WI38 (cell line): ENCODE data around the gene PRKCE.
"Not testable (repeated sequence)": the region's sequence is repeated elsewhere in the genome, so short reads cannot be mapped to it uniquely, and the experiment has no call there.

ENCODE experiments used
- H3K4me3 ChIP-seq: 2 replicates; pipeline ENCODE4 v1.5.1; 2011; ENCODE audit warnings: low read depth, mild to moderate bottlenecking, control low read depth, low read length
- CTCF ChIP-seq: IDR thresholded peaks from 2 replicates; pipeline ENCODE4 v1.5.1; 2012; ENCODE audit warnings: low read depth, mild to moderate bottlenecking, control low read depth, low read length

The PRKCE gene

DNA sequence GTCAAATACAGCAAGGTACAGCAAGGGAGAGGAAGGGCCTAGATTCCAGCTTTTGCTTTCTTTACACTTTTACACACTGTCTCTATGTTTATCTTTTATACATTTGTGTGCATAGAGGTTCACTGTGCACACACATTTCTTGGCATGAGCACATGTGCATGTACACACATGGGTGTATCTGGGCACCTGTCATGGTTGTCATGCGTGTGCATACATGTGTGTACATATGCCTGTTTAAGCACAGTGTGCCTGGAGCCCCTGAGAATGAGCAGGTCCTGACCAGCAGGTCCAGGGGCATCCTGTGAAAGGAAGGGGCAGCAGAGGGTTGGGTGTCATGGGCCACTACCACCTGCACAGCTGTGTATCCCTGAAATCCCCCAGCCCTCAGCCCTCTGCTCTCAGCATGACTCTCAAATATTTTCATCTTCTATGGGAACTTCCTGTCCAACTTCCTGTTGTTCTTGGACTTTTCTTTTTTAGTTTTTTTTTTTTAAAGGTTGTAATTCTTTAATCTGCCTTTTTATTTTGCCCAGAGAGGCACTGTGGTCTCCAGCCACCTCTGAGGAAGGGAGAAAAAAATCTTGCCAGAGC, 548.7 kb downstream of the PRKCE start:
- H3K4me3 ChIP-seq = no peak overlapping the region
- TF ChIP-seq CTCF = no peak

DNA sequence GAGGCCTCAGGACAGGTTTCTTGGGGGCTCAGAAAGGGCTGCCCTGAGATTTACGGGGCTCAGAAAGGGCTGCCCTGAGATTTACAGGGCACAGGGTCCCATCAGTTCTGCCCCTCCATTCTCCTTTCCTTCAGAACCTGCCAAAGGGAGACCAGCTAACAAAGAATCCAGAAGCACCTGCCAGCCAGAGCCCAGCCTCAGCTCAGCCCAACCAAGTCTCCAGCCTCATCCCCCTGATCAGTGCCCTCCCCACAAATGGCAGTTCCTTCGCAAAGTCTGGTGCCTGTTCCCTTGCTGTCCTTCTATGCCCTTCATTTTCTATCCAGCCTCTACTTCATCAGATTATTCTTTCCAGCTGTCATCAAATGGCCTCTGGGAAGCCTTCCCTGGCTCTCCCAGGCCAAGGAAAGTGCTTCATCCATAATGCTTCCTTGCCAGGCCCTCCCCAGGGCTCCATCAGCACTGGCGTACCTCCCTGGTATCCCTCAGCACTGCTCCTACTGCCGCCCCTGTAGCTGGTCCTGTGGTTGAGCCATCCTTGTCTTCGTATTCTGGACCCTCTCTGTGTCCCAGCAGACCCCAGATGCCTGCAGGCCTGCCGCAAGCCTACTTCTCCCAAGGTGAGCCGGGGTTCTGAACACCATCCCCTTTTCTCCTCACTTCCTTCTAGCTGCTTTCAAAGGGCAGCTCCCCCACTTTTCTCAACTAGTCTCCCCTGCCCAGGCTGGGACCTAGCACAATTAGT, 549.6 kb downstream of the PRKCE start:
- H3K4me3 ChIP-seq = no peak overlapping the region
- no peak for TF ChIP-seq CTCF

GRCh38 chr2:46202453-46202852, 551.0 kb downstream of the PRKCE start:
- TF ChIP-seq CTCF = no peak
- no peak overlapping the region for H3K4me3 ChIP-seq

GRCh38 chr2:46202987-46203386, 551.5 kb downstream of the PRKCE start:
- no peak overlapping the region for H3K4me3 ChIP-seq
- TF ChIP-seq CTCF = no peak

DNA sequence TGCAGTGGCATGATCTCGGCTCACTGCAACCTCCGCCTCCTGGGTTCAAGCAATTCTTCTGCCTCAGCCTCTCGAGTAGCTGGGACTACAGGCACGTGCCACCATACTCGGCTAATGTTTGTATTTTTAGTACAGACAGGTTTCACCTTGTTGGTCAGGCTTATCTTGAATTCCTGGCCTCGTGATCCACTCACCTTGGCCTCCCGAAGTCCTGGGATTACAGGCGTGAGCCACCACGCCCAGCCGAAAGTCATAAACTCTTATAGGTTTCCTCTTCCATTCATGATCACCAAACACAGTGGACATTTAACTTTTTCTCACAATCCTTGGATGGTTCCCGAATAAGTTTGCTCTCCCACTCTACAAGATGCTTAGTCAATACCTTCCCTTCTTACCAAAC, 552.2 kb downstream of the PRKCE start:
- H3K4me3 ChIP-seq = not testable (repeated sequence)

GRCh38 chr2:46207591-46207990, 556.1 kb downstream of the PRKCE start:
- H3K4me3 ChIP-seq = no peak overlapping the region
- TF ChIP-seq CTCF = no peak

DNA sequence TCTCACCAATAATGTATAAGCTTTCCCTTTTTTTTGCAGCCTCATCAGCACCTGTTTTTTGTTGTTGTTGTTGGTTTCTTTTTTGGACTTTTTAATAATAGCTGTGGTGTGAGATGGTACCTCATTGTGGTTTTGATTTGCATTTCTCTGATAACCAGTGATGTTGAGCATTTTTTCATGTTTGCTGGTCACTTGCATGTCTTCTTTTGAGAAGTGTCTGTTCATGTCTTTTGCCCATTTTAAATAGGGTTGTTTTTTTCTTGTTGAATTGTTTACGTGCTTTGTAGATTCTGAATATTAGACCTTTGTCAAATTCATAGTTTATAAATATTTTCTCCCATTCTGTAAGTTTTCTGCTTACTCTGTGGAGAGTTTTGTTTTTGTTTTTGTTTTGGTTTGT, 557.3 kb downstream of the PRKCE start:
- no peak overlapping the region for H3K4me3 ChIP-seq
- TF ChIP-seq CTCF = no peak

- no peak for TF ChIP-seq CTCF
- no peak overlapping the region for H3K4me3 ChIP-seq
These were observed 558.6 kb downstream of the PRKCE start for GRCh38 chr2:46210063-46210462.
